Erythroblast (primary cell): Measurements from ENCODE around the gene ST6GALNAC3.

Experiments
- GATA1 ChIP-seq: IDR thresholded peaks from 2 replicates; pipeline ENCODE4 v1.6.1; 2011; ENCODE audit warnings: low read depth, mild to moderate bottlenecking, control low read depth, low read length, moderate library complexity
- POLR2A ChIP-seq: IDR thresholded peaks from 2 replicates; pipeline ENCODE4 v1.6.1; 2011; ENCODE audit warnings: mild to moderate bottlenecking, low read length

GRCh38 chr1:76153841-76154205 lies 79.3 kb downstream of the ST6GALNAC3 start:
- TF ChIP-seq POLR2A (no peak), GATA1 (no peak)
